Upper lobe of left lung (tissue), 6 donors: ENCODE data around the gene GPR180. TPM values are rescaled to one million over a fixed set of nuclear protein-coding genes. Genes with fewer than 3 reads are reported as not detected.

Experiments used
- ATAC-seq, 2 donors: fragments of 200-7000 bp; cut with Tn5 transposase; one replicate each; pipeline ENCODE4 v1.9.1; 2022; ENCODE audit warnings: mild to moderate bottlenecking in 2 of 2, moderate library complexity in 2 of 2; ENCODE audit not compliant: low FRiP score in 2 of 2
- DNase-seq, 2 donors: peaks; one replicate each; pipeline ENCODE4 v3.0.0-alpha.2; 2019 to 2020
- H3K27ac ChIP-seq, 4 donors: fragments of 200-600 bp; sonication (generic); one replicate each; pipeline ENCODE4 v1.5.1; 2016 to 2019
- H3K27me3 ChIP-seq, 4 donors: fragments of 200-600 bp; sonication (generic); one replicate each; pipeline ENCODE4 v1.5.1; 2017 to 2019
- H3K36me3 ChIP-seq, 4 donors: fragments of 200-600 bp; sonication (generic); one replicate each; pipeline ENCODE4 v1.5.1; 2016 to 2019
- H3K4me1 ChIP-seq, 4 donors: fragments of 200-600 bp; sonication (generic); one replicate each; pipeline ENCODE4 v1.5.1; 2018 to 2019
- H3K4me3 ChIP-seq, 4 donors: fragments of 200-600 bp; sonication (generic); one replicate each; pipeline ENCODE4 v1.5.1; 2017 to 2019; ENCODE audit warnings: mild to moderate bottlenecking in 2 of 4, moderate library complexity in 1 of 4
- H3K9me3 ChIP-seq, 4 donors: fragments of 200-600 bp; sonication (generic); one replicate each; pipeline ENCODE4 v1.5.1; 2018 to 2019
- EP300 ChIP-seq, 4 donors: sonication (generic); formaldehyde crosslinking; IDR thresholded peaks; one replicate each; pipeline ENCODE4 v1.5.1; 2017; ENCODE audit warnings: antibody characterized with exemption in 4 of 4, control low read depth in 2 of 4
- POLR2A ChIP-seq, 4 donors: fragments of 450-650 bp; IDR thresholded peaks; one replicate each; pipeline ENCODE4 v1.5.1; 2016 to 2017; ENCODE audit warnings: antibody characterized with exemption in 4 of 4, mild to moderate bottlenecking in 2 of 4
- POLR2AphosphoS5 ChIP-seq, 2 donors: sonication (generic); formaldehyde crosslinking; IDR thresholded peaks; one replicate each; pipeline ENCODE4 v1.5.1; 2017; ENCODE audit warnings: antibody characterized with exemption in 2 of 2
- WGBS, 2 donors: methylation state at CpG; one replicate each; pipeline ENCODE4 v1.1.5; 2017 to 2018; 5-methylcytosine and 5-hydroxymethylcytosine counted together
- total RNA-seq, 6 donors: library from RNA; depleted of rRNA in 4 of 6; stranded (reverse); fragments of >200 nt in 4 of 6; gene quantifications; one replicate each; pipeline versions ENCODE4 v1.1.0 to v1.2.1, GENCODE V29; 2016 to 2021
- TF ChIP-seq, protein P1 (sequence below), 6 experiments: fragments of 450-650 bp in 4 of 6; fragments of 200-600 bp in 2 of 6; sonication (generic) in 2 of 6; IDR thresholded peaks; one replicate each; pipeline ENCODE4 v1.5.1; 2016 to 2019; ENCODE audit warnings: antibody characterized with exemption in 6 of 6
- donor health status: DM: no; HTN: no; CAD: no; lungs with moderate emphysema.
- donor health status: DM: no; HTN: yes; CAD: no; lungs with severe emphysema.

GPR180 gene
- total RNA-seq, 6 donors from 2014 or later = 1.6 to 12.2 (median 3.3) TPM

DNA sequence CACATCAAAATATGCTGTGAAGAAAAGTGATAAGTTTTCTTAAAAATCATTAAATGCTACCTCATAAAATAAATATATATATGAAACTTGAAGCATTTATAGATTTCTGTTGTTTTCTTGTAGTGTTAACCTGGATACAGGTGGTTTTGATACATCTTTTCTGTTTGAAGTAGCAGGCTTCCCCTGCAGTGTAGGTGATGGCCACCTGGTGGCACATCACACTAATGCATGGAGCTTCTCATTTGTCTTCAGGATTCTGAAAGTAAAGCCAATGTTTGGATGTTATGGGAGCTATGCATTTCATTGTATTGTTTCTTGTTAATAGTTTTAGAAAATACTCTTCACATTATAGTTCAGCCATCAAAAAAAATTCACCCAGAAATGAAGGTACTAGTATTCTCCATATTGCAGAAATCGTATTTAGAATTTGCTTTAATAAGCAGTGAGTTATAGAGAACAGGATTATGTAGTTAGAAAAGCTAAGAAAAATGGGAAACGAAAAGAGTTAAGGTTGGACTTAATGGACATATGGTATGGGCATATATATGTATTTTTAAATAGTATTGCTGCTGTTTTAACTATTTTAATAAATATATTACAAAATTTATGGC is 18.7 kb downstream of the GPR180 start:
- Histone ChIP-seq H3K4me1 (no peaks in the 10 kb centered on the region), H3K9me3 (no peaks in the 10 kb centered on the region), H3K36me3 (peaks cover 0 to 34% (median 8%) of the 10 kb centered on the region in 4 donors), H3K27ac (no peak overlapping the region), H3K27me3 (no peaks in the 10 kb centered on the region), H3K4me3 (no peak overlapping the region)
- ATAC-seq (no peak), DNase-seq (no peak)
- WGBS, 2 donors = 89 to 92% methylated on average over 2 of the region's 2 CpGs
- TF ChIP-seq, protein P1, sequence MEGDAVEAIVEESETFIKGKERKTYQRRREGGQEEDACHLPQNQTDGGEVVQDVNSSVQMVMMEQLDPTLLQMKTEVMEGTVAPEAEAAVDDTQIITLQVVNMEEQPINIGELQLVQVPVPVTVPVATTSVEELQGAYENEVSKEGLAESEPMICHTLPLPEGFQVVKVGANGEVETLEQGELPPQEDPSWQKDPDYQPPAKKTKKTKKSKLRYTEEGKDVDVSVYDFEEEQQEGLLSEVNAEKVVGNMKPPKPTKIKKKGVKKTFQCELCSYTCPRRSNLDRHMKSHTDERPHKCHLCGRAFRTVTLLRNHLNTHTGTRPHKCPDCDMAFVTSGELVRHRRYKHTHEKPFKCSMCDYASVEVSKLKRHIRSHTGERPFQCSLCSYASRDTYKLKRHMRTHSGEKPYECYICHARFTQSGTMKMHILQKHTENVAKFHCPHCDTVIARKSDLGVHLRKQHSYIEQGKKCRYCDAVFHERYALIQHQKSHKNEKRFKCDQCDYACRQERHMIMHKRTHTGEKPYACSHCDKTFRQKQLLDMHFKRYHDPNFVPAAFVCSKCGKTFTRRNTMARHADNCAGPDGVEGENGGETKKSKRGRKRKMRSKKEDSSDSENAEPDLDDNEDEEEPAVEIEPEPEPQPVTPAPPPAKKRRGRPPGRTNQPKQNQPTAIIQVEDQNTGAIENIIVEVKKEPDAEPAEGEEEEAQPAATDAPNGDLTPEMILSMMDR (IDR thresholded peaks at IDR 0.05) = peak in 5 of 6 experiments; percentile 24 to 57 (median 42)
- no peak for TF ChIP-seq POLR2A (IDR thresholded peaks at IDR 0.05)

DNA sequence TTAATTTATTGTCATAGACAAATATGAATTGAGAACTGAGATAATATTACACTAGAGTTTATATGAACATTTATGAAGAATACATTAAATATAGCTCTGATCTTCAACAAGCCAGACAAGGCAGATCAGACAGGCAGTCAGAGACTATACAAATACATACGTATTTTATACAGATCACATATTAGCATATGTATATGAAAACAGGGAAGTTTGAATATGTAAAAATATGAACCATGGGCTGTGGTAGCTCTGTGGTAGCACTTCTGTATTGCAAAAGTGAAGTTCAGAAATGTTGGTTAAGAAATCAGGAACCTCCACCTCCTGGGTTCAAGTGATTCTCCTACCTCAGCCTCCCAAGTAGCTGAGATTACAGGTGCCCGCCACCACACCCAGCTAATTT is 20.7 kb downstream of the GPR180 start:
- TF ChIP-seq POLR2AphosphoS5 (IDR thresholded peaks at IDR 0.05) (no peak), POLR2A (IDR thresholded peaks at IDR 0.05) (no peak), EP300 (IDR thresholded peaks at IDR 0.05) (no peak)
- TF ChIP-seq, protein P1 (IDR thresholded peaks at IDR 0.05) = no peak
- H3K4me3 ChIP-seq = no peak overlapping the region
- H3K9me3 ChIP-seq = no peaks in the 10 kb centered on the region
- ATAC-seq (no peak), DNase-seq (no peak)
- H3K27me3 ChIP-seq = no peaks in the 10 kb centered on the region
- WGBS, 2 donors = 79 to 95% methylated on average over 2 of the region's 2 CpGs
- H3K27ac ChIP-seq = no peak overlapping the region
- H3K36me3 ChIP-seq = peaks cover 6 to 43% (median 11%) of the 10 kb centered on the region in 4 donors
- H3K4me1 ChIP-seq = no peaks in the 10 kb centered on the region

DNA sequence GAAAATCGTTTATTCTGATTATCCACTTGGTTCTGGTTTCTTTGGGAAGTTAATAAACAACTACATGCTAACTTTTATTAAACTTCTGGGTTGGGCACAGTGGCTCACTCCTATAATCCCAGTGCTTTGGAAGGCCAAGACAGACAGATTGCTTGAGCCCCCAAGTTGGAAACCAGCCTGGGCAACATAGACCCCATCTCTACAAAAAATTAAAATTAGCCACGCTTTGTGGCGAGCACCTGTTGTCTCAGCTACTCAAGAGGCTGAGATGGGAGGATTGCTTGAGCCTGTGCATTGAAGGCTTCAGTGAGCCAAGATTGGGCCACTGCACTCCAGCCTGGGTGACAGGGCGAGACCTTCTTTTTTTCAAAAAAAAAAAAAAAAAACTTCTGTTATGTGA is 21.7 kb downstream of the GPR180 start:
- 88 to 92% methylated on average over 4 of the region's 4 CpGs for WGBS, 2 donors
- no peaks in the 10 kb centered on the region for H3K27me3 ChIP-seq
- H3K4me3 ChIP-seq = no peak overlapping the region
- no peaks in the 10 kb centered on the region for H3K4me1 ChIP-seq
- no peak overlapping the region for H3K27ac ChIP-seq
- DNase-seq = no peak
- ATAC-seq = no peak
- TF ChIP-seq POLR2A (IDR thresholded peaks at IDR 0.05) (no peak), EP300 (IDR thresholded peaks at IDR 0.05) (no peak)
- TF ChIP-seq, protein P1 (IDR thresholded peaks at IDR 0.05) = no peak
- no peaks in the 10 kb centered on the region for H3K9me3 ChIP-seq
- H3K36me3 ChIP-seq = peaks cover 6 to 51% (median 11%) of the 10 kb centered on the region in 4 donors

DNA sequence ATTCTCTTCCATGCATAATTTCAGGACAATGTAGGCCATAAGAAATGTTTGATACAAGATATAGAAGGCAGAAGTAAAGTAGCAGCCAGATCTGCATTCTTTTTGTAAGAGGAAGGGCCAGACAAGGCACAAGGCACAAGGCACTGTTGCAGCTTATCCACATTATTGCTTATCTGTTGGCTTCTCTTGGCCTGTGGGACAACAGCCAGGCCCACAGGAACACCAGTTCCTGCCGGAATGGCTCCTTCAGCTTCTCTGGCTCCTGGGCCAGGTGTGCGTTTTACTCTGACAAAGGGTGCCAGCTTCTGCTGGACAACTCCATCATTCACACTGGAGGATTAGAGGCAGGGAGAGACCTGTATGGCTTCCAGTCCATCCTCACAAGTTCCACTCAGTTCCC is 29.2 kb downstream of the GPR180 start:
- H3K27ac ChIP-seq = no peak overlapping the region
- ATAC-seq (no peak), DNase-seq (no peak)
- WGBS, 2 donors = 78 to 92% methylated on average over 2 of the region's 2 CpGs
- no peak overlapping the region for H3K4me3 ChIP-seq
- no peaks in the 10 kb centered on the region for H3K4me1 ChIP-seq
- TF ChIP-seq POLR2AphosphoS5 (IDR thresholded peaks at IDR 0.05) = no peak
- TF ChIP-seq EP300 (IDR thresholded peaks at IDR 0.05) = no peak
- TF ChIP-seq, protein P1 (IDR thresholded peaks at IDR 0.05) = no peak
- TF ChIP-seq POLR2A (IDR thresholded peaks at IDR 0.05) = no peak
- peaks cover 0 to 27% (median 4%) of the 10 kb centered on the region in 4 donors for H3K36me3 ChIP-seq
- no peaks in the 10 kb centered on the region for H3K9me3 ChIP-seq
- H3K27me3 ChIP-seq = no peaks in the 10 kb centered on the region
